Uterus (tissue), 2 donors: ENCODE data around the gene PLCL2.

Source experiments
- POLR2A ChIP-seq, 2 donors: fragments of 450-650 bp; IDR thresholded peaks; one replicate each; pipeline ENCODE4 v1.6.1; 2016; ENCODE audit warnings: antibody characterized with exemption in 2 of 2, mild to moderate bottlenecking in 1 of 2, moderate library complexity in 1 of 2
- TF ChIP-seq, protein P1 (sequence below), 4 experiments: fragments of 200-600 bp in 2 of 4; fragments of 450-650 bp in 2 of 4; sonication (generic) in 2 of 4; IDR thresholded peaks; one replicate each; pipeline ENCODE4 v1.5.1; 2016 to 2019; ENCODE audit warnings: antibody characterized with exemption in 4 of 4, mild to moderate bottlenecking in 2 of 4, moderate library complexity in 1 of 4

DNA sequence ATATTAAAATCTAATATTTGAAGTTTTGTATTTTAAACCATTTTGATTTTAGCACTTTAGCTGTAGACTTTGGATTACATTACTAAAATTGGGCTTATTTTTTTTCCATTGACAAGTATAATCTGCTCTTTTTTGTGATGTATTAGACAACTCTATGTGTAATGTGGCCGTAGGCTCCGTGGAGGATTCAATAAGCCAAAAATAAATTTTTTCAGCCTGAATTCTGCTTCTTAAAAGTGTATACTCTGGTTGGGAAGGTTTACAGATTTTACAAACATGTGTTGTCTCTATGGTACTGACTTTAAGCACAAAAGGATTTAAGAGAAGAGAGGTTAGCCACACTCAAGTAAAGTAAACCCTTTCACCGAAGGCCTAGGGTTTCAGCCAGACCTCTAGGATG lies 110.8 kb downstream of the PLCL2 start:
- TF ChIP-seq, protein P1, sequence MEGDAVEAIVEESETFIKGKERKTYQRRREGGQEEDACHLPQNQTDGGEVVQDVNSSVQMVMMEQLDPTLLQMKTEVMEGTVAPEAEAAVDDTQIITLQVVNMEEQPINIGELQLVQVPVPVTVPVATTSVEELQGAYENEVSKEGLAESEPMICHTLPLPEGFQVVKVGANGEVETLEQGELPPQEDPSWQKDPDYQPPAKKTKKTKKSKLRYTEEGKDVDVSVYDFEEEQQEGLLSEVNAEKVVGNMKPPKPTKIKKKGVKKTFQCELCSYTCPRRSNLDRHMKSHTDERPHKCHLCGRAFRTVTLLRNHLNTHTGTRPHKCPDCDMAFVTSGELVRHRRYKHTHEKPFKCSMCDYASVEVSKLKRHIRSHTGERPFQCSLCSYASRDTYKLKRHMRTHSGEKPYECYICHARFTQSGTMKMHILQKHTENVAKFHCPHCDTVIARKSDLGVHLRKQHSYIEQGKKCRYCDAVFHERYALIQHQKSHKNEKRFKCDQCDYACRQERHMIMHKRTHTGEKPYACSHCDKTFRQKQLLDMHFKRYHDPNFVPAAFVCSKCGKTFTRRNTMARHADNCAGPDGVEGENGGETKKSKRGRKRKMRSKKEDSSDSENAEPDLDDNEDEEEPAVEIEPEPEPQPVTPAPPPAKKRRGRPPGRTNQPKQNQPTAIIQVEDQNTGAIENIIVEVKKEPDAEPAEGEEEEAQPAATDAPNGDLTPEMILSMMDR (IDR thresholded peaks at IDR 0.05), result no peak
- no peak for TF ChIP-seq POLR2A (IDR thresholded peaks at IDR 0.05)
